B cell (primary cell): ENCODE results near the gene MC5R.

Source experiments
- EZH2 ChIP-seq: IDR thresholded peaks from 2 replicates; pipeline ENCODE4 v1.6.1; 2012; ENCODE audit warnings: borderline replicate concordance, low read depth, mild to moderate bottlenecking, moderate library complexity, low read length; ENCODE audit not compliant: insufficient read depth, poor library complexity, severe bottlenecking
- TF ChIP-seq, protein P1 (sequence below): fragments of 200-600 bp; IDR thresholded peaks from one replicate; pipeline ENCODE4 v1.8.0; 2022; ENCODE audit warnings: antibody characterized with exemption, mild to moderate bottlenecking

DNA sequence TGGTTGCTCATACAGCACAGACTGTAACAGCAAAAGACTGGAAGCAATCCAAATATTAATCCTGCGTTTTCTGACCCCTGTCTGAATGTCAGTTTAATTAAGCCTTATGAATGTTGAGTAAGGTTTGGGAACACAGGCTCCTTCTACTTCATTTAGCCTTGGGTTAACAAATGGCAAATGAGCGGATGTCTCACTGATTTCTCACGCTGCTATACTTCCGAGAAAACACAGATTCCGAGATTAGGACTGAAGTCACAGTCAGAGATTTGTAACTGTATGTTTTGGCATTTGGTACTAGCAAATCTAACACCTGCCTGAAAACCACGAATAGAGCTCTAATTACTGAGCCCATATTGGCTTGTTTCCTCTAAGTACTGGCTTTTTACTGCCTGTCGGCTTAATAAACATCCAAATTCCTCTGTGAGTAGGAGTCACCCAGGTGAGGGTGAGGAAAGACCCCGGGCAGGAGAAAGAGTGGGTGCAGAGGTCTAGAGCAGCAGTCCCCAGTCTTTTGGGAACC, 10.6 kb downstream of the MC5R start:
- TF ChIP-seq, protein P1, sequence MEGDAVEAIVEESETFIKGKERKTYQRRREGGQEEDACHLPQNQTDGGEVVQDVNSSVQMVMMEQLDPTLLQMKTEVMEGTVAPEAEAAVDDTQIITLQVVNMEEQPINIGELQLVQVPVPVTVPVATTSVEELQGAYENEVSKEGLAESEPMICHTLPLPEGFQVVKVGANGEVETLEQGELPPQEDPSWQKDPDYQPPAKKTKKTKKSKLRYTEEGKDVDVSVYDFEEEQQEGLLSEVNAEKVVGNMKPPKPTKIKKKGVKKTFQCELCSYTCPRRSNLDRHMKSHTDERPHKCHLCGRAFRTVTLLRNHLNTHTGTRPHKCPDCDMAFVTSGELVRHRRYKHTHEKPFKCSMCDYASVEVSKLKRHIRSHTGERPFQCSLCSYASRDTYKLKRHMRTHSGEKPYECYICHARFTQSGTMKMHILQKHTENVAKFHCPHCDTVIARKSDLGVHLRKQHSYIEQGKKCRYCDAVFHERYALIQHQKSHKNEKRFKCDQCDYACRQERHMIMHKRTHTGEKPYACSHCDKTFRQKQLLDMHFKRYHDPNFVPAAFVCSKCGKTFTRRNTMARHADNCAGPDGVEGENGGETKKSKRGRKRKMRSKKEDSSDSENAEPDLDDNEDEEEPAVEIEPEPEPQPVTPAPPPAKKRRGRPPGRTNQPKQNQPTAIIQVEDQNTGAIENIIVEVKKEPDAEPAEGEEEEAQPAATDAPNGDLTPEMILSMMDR, result no peak
- TF ChIP-seq EZH2, result no peak
